ENCODE measurements around the gene KLHL29. TPM values are rescaled to one million over a fixed set of nuclear protein-coding genes. Genes with fewer than 3 reads are reported as not detected.

Gene KLHL29
- total and polyA plus RNA-seq, 7 experiments from 2014 or later = 0.59 to 6.5 (median 5.6) TPM

- intact Hi-C loops (cut with micrococcal nuclease) = loop anchor here (1.0 to 5.0 kb wide), 2 partner anchors 94 to 263 kb away; no protein-coding TSS in a partner anchor
- Mint-ChIP-seq H3K4me3 (peak overlapping the region in 1 of 10 donors; percentile 11), H3K27me3 (peaks cover 0 to 16% (median 8%) of the 10 kb centered on the region in 5 donors), H3K9me3 (no peaks in the 10 kb centered on the region), H3K36me3 (no peaks in the 10 kb centered on the region), H3K27ac (peak overlapping the region in 1 of 9 donors; percentile 70), H3K4me1 (peaks cover 0 to 10% (median 2%) of the 10 kb centered on the region in 7 donors)
- H3K27ac ChIP-seq (ENCODE audit: low read depth, low read length) = no peak overlapping the region
- ATAC-seq (no peak), DNase-seq (no peak)
- no peaks in the 10 kb centered on the region for H3K9me3 ChIP-seq (ENCODE audit: control insufficient read depth in 2 of 3, low read length in 3 of 3)
- ChIA-PET CTCF (no interaction called here), POLR2A (no interaction called here)
- no peaks in the 10 kb centered on the region for H3K27me3 ChIP-seq (ENCODE audit: control insufficient read depth in 2 of 2, insufficient read depth in 2 of 2, low read length in 2 of 2)
- no peaks in the 10 kb centered on the region for H3K36me3 ChIP-seq (ENCODE audit: control insufficient read depth in 2 of 3, insufficient read depth in 3 of 3, low read length in 3 of 3)
- H3K4me3 ChIP-seq (ENCODE audit: low read length) = no peak overlapping the region
- H3K4me1 ChIP-seq (ENCODE audit: control insufficient read depth in 2 of 2, insufficient read depth in 2 of 2, low read length in 2 of 2) = peaks cover 0 to 15% of the 10 kb centered on the region in 2 donors
Observed at GRCh38 chr2:23460228-23460627, 75.2 kb downstream of the KLHL29 start.

GRCh38 chr2:23460993-23461392, 76.0 kb downstream of the KLHL29 start:
- no peak overlapping the region for H3K27ac ChIP-seq (ENCODE audit: low read depth, low read length)
- no peaks in the 10 kb centered on the region for H3K9me3 Mint-ChIP-seq
- no peaks in the 10 kb centered on the region for H3K27me3 ChIP-seq (ENCODE audit: control insufficient read depth in 2 of 2, insufficient read depth in 2 of 2, low read length in 2 of 2)
- CTCF ChIA-PET = interaction anchor here (0.7 kb wide), 1 partner anchor 131 kb away, joined by 3 read pairs; no protein-coding TSS in a partner anchor
- DNase-seq (no peak), ATAC-seq (no peak)
- peaks cover 0 to 10% (median 2%) of the 10 kb centered on the region in 7 donors for H3K4me1 Mint-ChIP-seq
- no peak overlapping the region for H3K27ac Mint-ChIP-seq
- H3K27me3 Mint-ChIP-seq = peaks cover 6 to 24% (median 12%) of the 10 kb centered on the region in 5 donors
- POLR2A ChIA-PET = no interaction called here
- peaks cover 0 to 4% (median 0%) of the 10 kb centered on the region in 5 donors for H3K36me3 Mint-ChIP-seq
- H3K36me3 ChIP-seq (ENCODE audit: control insufficient read depth in 2 of 3, insufficient read depth in 3 of 3, low read length in 3 of 3) = no peaks in the 10 kb centered on the region
- no peak overlapping the region for H3K4me3 ChIP-seq (ENCODE audit: low read length)
- H3K4me3 Mint-ChIP-seq = no peak overlapping the region
- H3K9me3 ChIP-seq (ENCODE audit: control insufficient read depth in 2 of 3, low read length in 3 of 3) = no peaks in the 10 kb centered on the region
- peaks cover 0 to 15% of the 10 kb centered on the region in 2 donors for H3K4me1 ChIP-seq (ENCODE audit: control insufficient read depth in 2 of 2, insufficient read depth in 2 of 2, low read length in 2 of 2)
- intact Hi-C loops (cut with micrococcal nuclease) = loop anchor here (1.0 to 5.0 kb wide), 2 partner anchors 95 to 264 kb away; no protein-coding TSS in a partner anchor

GRCh38 chr2:23464156-23464555, 79.2 kb downstream of the KLHL29 start:
- ChIA-PET POLR2A (no interaction called here), CTCF (no interaction called here)
- no peaks in the 10 kb centered on the region for H3K9me3 ChIP-seq (ENCODE audit: control insufficient read depth in 2 of 3, low read length in 3 of 3)
- no peak overlapping the region for H3K27ac ChIP-seq (ENCODE audit: low read depth, low read length)
- Mint-ChIP-seq H3K36me3 (peaks cover 0 to 6% (median 0%) of the 10 kb centered on the region in 5 donors), H3K27ac (no peak overlapping the region), H3K9me3 (no peaks in the 10 kb centered on the region), H3K27me3 (peaks cover 18 to 45% (median 31%) of the 10 kb centered on the region in 5 donors), H3K4me1 (peaks cover 0 to 13% (median 4%) of the 10 kb centered on the region in 7 donors), H3K4me3 (no peak overlapping the region)
- H3K4me3 ChIP-seq (ENCODE audit: low read length) = no peak overlapping the region
- no peaks in the 10 kb centered on the region for H3K27me3 ChIP-seq (ENCODE audit: control insufficient read depth in 2 of 2, insufficient read depth in 2 of 2, low read length in 2 of 2)
- no peaks in the 10 kb centered on the region for H3K36me3 ChIP-seq (ENCODE audit: control insufficient read depth in 2 of 3, insufficient read depth in 3 of 3, low read length in 3 of 3)
- peaks cover 0 to 7% of the 10 kb centered on the region in 2 donors for H3K4me1 ChIP-seq (ENCODE audit: control insufficient read depth in 2 of 2, insufficient read depth in 2 of 2, low read length in 2 of 2)
- intact Hi-C loops (cut with micrococcal nuclease) = loop anchor here in 1 of 2 donors (5.0 kb wide), 1 partner anchor 267 kb away; no protein-coding TSS in a partner anchor
- no peak for DNase-seq
- no peak for ATAC-seq

DNA sequence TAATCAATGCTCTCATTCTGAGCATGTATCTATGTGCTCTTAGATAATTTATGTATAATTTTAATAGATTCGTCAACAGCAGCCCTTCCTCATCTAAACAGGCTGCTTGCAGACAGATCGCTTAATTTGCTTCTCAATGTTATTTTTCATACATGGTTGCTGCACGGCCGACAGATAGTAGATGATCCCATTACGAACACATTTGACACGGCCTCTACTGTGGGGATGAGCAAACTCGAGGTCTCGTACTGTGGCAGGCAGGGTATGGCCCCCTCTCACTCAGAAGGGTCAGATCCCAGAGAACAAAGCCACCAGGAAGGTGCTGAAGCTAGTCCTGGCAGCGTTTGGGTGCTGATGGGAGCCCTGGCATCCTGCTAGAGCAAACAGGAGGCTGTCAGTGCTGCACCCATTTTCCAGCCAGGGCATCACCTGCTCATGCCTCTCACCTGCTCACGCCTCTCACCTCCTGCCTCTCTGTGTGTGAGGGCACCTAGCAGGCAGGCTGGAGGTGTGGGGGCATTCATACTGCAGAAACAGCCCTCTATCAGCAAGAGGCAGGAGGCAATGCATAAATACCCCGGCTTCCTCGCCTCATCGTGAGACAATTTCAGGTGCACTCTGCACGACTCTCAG, 80.0 kb downstream of the KLHL29 start:
- no peak overlapping the region for H3K27ac Mint-ChIP-seq
- H3K9me3 Mint-ChIP-seq = no peaks in the 10 kb centered on the region
- no peak for ATAC-seq
- POLR2A ChIA-PET = no interaction called here
- H3K27me3 ChIP-seq (ENCODE audit: control insufficient read depth in 2 of 2, insufficient read depth in 2 of 2, low read length in 2 of 2) = no peaks in the 10 kb centered on the region
- no peak overlapping the region for H3K4me3 ChIP-seq (ENCODE audit: low read length)
- no peaks in the 10 kb centered on the region for H3K36me3 ChIP-seq (ENCODE audit: control insufficient read depth in 2 of 3, insufficient read depth in 3 of 3, low read length in 3 of 3)
- no peaks in the 10 kb centered on the region for H3K9me3 ChIP-seq (ENCODE audit: control insufficient read depth in 2 of 3, low read length in 3 of 3)
- H3K36me3 Mint-ChIP-seq = peaks cover 0 to 12% (median 0%) of the 10 kb centered on the region in 5 donors
- CTCF ChIA-PET = no interaction called here
- no peaks in the 10 kb centered on the region for H3K4me1 ChIP-seq (ENCODE audit: control insufficient read depth in 2 of 2, insufficient read depth in 2 of 2, low read length in 2 of 2)
- no peak for DNase-seq
- peaks cover 0 to 12% (median 4%) of the 10 kb centered on the region in 7 donors for H3K4me1 Mint-ChIP-seq
- intact Hi-C loops (cut with micrococcal nuclease) = loop anchor here in 1 of 2 donors (5.0 kb wide), 1 partner anchor 268 kb away; no protein-coding TSS in a partner anchor
- H3K27me3 Mint-ChIP-seq = peaks cover 23 to 51% (median 35%) of the 10 kb centered on the region in 5 donors
- H3K27ac ChIP-seq (ENCODE audit: low read depth, low read length) = no peak overlapping the region
- no peak overlapping the region for H3K4me3 Mint-ChIP-seq

GRCh38 chr2:23465936-23466335, 81.0 kb downstream of the KLHL29 start:
- POLR2A ChIA-PET = no interaction called here
- CTCF ChIA-PET = no interaction called here
- Histone ChIP-seq H3K36me3 (ENCODE audit: control insufficient read depth in 2 of 3, insufficient read depth in 3 of 3, low read length in 3 of 3) (no peaks in the 10 kb centered on the region), H3K27me3 (ENCODE audit: control insufficient read depth in 2 of 2, insufficient read depth in 2 of 2, low read length in 2 of 2) (no peaks in the 10 kb centered on the region), H3K27ac (ENCODE audit: low read depth, low read length) (no peak overlapping the region), H3K9me3 (ENCODE audit: control insufficient read depth in 2 of 3, low read length in 3 of 3) (no peaks in the 10 kb centered on the region), H3K4me1 (ENCODE audit: control insufficient read depth in 2 of 2, insufficient read depth in 2 of 2, low read length in 2 of 2) (no peaks in the 10 kb centered on the region), H3K4me3 (ENCODE audit: low read length) (no peak overlapping the region)
- peaks cover 0 to 16% (median 4%) of the 10 kb centered on the region in 5 donors for H3K36me3 Mint-ChIP-seq
- no peak for ATAC-seq
- H3K4me3 Mint-ChIP-seq = no peak overlapping the region
- intact Hi-C loops (cut with micrococcal nuclease) = no loop called here
- H3K9me3 Mint-ChIP-seq = no peaks in the 10 kb centered on the region
- no peak overlapping the region for H3K27ac Mint-ChIP-seq
- peaks cover 0 to 6% (median 0%) of the 10 kb centered on the region in 7 donors for H3K4me1 Mint-ChIP-seq
- peaks cover 23 to 53% (median 36%) of the 10 kb centered on the region in 5 donors for H3K27me3 Mint-ChIP-seq
- no peak for DNase-seq

DNA sequence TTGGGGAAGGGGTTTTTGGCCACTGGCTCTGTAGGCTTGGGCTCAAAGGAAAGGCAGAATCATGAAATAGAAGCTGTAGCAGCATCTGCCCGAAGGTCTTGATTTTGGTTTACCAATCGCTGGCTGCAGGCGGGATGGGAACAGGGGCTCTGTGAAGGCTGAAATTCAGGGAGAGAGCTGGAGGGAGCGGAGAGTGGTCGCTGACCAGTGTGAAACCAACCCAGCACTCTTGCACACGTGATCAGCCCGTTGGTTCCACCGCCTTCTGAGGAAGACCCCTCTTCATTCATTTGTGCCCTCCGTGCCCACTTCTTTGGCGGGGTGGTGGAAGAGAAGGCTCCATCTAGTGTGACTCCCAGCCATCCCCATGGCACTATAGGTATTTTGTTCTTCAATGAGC, 82.6 kb downstream of the KLHL29 start:
- intact Hi-C loops (cut with micrococcal nuclease) = no loop called here
- POLR2A ChIA-PET = no interaction called here
- Histone ChIP-seq H3K36me3 (ENCODE audit: control insufficient read depth in 2 of 3, insufficient read depth in 3 of 3, low read length in 3 of 3) (no peaks in the 10 kb centered on the region), H3K27ac (ENCODE audit: low read depth, low read length) (no peak overlapping the region), H3K9me3 (ENCODE audit: control insufficient read depth in 2 of 3, low read length in 3 of 3) (no peaks in the 10 kb centered on the region), H3K4me3 (ENCODE audit: low read length) (no peak overlapping the region), H3K4me1 (ENCODE audit: control insufficient read depth in 2 of 2, insufficient read depth in 2 of 2, low read length in 2 of 2) (no peaks in the 10 kb centered on the region), H3K27me3 (ENCODE audit: control insufficient read depth in 2 of 2, insufficient read depth in 2 of 2, low read length in 2 of 2) (no peaks in the 10 kb centered on the region)
- Mint-ChIP-seq H3K4me3 (no peak overlapping the region), H3K4me1 (peaks cover 0 to 5% (median 0%) of the 10 kb centered on the region in 7 donors), H3K27ac (no peak overlapping the region), H3K9me3 (no peaks in the 10 kb centered on the region), H3K27me3 (peaks cover 24 to 55% (median 36%) of the 10 kb centered on the region in 5 donors), H3K36me3 (peaks cover 0 to 16% (median 5%) of the 10 kb centered on the region in 5 donors)
- ATAC-seq = no peak
- CTCF ChIA-PET = no interaction called here
- no peak for DNase-seq

Data from naive thymus-derived CD4-positive, alpha-beta T cell (primary cell).